ENCODE measurements around the gene IFNA2.
"Not testable (repeated sequence)": the region's sequence is repeated elsewhere in the genome, so short reads cannot be mapped to it uniquely, and the experiment has no call there.

IFNA2 gene

DNA sequence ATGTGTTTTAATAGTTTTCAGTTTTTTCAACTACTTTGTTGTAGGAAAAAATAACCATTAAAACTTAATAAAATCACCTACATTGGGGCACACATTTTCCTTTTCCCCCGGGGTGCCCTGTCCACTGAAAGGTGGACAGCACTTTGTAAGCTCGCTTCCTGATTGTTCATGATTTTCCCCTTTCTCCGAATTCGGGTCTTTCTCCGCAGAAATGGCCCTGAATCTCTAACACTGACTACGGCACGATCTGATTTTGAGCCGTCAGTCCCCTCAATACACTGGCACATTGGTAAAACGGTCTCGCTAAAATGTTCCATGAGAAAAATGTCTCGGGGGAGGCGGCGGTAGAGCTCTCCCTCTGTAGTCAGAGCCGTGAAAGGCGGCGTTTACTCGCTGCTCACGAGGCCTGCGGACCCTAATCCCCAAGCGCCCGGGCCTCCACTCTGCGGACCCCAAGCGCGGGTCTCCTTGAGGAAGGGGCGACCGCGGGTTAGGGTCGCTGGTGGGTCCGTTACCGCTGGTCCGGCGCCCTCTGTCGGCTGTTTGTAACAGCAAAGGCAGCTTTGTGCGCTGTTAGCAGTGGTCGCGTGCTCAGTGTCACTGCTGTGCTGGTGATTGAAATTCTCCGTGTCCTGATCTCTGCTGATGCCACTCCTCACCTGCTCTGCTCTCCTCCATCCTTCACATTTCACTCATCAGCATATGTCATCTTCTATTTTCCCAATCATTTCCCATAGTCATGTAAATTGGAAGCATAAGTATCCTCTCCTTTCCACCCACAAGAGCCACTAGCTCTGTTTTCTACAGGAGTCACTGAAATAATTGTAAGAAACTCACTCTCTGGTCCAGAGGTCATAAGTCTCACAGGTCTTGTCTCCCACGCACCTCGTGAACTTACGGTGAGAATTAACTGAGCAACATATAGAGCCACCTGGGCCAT, 10.8 kb upstream of the IFNA2 start:
- DNase-seq, result peak; percentile 46 to 93 (median 81)
- intact Hi-C loops (cut with DNase I), result no loop called here

DNA sequence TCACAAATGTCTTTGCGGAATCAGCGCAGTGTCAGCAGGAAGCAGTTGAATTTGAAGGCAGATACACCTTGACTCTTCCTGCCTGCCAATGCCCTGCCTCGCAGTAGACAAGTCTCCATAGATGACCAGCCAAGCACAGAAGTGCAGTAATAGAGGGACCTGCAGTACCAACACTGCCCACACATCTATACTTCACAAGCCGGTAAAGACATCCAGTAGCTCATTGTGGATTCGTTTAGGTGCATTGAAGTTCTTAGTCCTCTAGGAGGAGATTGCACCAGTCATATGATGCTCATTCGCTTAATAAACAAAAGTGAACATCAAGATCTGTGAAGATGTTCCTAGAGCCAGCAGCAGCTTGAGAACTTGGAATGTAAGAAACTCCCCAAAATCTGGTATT, 7.1 kb upstream of the IFNA2 start:
- no peak for DNase-seq
- intact Hi-C loops (cut with DNase I), result no loop called here

DNA sequence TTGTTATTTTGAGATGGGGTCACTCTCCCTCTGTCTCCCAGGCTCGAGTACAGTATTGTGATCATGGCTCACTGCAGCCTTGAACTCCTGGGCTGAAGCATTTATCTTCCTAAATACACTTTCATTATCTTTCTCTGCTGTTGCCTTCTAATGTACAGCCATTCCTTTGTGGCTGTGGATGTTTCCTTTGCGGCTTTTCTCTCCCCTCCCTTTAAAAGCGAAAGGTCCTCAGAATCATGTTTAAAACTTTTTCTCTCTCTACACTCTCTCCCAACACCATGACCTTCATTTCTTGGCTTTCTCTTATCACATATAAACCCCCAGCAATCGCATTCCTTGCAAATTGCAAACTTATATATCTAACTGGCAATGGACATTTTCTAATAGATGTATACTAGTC, 1.6 kb downstream of the IFNA2 start:
- intact Hi-C loops (cut with DNase I), result no loop called here
- DNase-seq, result no peak

DNA sequence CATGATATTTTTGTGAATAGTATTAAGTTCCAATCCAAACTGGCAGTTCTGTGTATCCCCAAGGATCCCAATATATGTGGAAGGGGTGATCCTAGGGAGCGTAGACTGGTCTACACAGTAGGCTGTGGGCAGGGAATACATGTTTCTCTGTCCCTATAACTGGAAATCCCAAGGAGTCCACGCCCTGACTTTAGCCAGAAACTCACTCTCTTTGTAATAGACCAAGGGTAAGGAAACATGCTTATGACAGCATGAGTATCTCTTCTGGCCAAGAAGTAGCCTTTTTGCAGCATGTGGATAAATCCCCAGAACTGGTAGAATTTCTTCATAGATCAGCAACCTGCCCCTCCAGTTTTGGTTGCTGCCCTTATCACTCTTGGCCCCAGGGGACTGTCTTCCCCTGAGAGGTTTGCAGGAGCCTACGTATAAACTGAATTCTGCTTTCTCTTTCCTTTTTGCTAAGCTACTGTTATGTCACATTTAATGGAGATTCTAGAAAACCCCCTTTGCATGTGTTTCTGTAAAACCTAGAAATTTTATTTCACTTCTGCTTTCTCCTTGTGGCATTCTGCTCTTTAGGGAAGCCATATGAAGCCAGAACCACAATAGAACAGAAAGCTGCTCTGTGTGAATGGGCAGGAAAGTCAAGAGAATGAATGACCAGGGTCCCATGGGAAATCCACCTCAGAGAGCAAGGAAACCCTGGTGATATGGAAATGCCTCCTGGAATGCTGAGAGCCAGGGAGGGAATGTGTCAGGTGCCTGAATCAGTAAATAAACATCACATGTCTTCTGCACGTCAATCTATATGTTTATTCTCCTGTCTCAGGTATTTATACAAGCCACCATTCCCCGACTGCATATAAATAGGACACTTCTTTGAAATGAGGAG, 3.5 kb downstream of the IFNA2 start:
- intact Hi-C loops (cut with DNase I), result no loop called here
- no peak for DNase-seq

DNA sequence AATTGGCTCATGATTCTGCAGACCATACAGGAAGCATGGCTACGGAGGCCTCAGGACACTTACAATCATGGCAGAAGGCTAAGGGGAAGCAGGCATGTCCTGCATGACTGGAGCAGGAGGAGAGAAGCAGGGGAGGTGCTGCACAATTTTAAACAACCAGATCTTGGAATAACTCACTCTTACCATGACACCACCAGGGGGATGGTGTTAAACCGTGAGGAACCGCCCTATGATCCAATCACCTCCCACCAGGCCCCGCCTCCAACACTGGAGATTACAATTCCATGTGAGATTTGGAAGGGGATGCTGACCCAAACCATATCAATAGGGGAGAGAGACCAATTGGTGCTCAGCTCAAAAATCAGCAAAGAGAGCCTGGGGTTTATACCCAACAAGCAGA, 13.7 kb downstream of the IFNA2 start:
- intact Hi-C loops (cut with DNase I); DNase-seq: not testable (repeated sequence)

DNA sequence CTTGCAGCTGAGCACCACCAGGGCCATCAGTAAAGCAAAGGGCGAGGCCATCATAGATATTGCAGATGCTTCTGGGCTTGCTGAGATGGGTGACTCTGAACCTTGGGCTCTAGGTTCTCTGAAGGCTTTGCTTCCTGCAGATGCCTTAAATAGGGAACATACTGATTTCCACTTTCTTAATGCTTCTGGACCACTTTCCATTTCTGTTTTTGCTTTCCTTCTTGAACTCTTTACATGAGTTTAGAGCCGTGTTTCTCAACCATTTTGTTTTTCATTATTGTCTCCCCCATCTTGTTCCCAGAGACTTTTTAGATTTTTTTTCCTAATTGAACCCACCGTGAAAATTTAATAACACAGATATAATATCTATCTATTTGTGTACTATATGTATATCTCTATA, 17.2 kb downstream of the IFNA2 start, which contains the start of gene IFNA13:
Gene IFNA13, minus strand, starts transcription at position 101 of the 400 bp plus-strand sequence. Its CDS starts 47 bp downstream, at position 54.
- DNase-seq, result no peak
- intact Hi-C loops (cut with DNase I), result no loop called here

DNA sequence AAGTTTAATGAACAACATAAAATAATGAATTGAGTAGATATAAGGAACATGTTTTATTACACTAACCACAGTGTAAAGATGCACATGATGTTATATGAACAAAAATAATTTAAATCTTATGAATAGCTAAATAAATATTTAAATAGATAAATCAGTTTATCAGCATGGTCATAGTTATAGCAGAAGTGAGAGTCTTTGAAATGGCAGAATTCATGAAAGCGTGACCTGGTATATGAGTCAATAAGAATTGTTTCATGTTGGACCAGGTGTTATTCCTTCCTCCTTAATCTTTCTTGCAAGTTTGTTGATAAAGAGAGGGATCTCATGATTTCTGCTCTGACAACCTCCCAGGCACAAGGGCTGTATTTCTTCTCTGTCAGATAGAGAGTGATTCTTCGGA, 18.0 kb downstream of the IFNA2 start:
- DNase-seq; intact Hi-C loops (cut with DNase I): not testable (repeated sequence)

DNA sequence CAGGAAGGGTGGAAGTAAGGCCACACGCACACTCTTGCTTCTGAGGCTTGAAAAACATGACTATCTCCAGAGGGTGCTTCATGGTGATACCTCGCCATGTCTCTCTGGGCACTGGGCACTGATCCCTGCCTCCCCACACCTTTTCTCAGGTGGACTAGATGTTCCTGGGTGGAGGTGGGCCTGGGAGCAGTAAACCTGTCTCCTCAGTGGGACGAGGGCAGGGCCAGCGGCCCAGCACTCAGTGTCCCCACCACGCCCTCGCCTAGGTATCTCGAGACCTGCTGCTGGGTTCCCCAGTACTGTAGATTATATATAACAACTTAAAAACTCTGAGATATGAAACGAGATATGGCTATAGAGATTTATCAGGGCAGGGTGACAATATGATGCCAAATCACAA, 22.9 kb downstream of the IFNA2 start:
- no peak for DNase-seq
- intact Hi-C loops (cut with DNase I), result no loop called here

DNA sequence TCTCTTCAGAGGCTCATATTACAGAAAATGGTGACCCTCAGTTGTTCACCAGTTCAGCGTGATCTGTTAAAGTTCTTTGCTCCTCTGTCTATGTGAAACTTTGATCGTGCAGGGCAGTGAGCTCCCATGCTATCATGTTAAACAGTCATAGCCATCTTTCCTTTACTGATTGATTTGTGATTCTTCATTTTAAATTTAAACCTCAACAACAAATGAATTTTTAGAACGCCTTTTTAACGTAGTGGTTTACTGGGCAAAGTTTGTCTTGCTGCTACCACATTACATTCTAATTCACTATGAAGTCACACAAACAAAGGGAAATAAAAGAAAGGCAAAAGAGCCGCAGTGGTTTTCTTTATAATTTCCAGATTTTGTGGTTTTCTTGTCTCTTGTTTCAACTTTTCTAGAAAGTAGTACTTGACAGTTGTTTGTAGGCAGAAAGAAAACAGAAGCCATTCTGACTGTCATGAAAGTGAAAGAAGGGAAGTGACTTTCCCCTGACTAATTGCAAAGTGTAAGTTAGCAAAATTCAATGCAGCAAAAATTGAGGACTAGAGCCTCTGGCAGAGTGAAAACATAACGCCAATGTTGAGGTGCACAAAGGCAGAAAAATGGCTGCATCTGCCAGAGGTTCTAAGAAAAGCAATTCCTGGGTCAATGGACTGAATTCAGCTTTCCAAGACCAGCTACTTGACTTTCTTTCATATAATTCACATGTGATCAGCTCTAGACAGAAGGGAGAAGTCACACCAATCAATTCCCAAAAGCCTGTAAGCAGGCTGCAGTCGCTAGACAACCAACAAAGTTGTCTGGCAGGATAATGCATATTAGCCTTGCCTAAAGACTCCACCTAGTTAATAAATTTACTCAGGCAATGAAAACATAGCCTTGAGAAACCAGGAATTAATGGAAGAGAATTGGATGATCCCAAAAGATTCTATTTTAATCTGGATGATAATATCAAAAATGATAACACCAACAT, 27.4 kb downstream of the IFNA2 start:
- intact Hi-C loops (cut with DNase I), result no loop called here
- no peak for DNase-seq

DNA sequence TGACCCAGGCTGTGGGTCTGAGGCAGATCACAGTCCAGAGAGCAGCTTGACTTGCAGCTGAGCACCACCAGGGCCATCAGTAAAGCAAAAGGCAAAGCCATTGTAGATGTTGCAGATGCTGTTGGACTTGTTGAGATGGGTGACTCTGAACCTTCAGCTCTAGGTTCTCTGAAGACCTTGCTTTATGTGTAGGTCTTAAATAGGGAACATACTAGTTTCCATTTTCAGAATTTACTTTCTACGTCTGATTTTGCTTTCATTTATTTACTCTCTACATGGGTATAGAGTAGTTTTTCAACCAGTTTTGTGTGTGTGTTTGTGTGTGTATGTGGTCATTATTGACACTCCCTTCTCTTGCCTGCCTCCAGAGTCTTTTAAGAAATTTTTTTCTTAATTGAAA, 34.4 kb downstream of the IFNA2 start, which contains the start of gene IFNA6:
Gene IFNA6, minus strand, starts transcription at position 101 of the 400 bp plus-strand sequence. Its CDS starts 0 bp downstream, at position 101.
- DNase-seq, result no peak
- intact Hi-C loops (cut with DNase I), result no loop called here

DNA sequence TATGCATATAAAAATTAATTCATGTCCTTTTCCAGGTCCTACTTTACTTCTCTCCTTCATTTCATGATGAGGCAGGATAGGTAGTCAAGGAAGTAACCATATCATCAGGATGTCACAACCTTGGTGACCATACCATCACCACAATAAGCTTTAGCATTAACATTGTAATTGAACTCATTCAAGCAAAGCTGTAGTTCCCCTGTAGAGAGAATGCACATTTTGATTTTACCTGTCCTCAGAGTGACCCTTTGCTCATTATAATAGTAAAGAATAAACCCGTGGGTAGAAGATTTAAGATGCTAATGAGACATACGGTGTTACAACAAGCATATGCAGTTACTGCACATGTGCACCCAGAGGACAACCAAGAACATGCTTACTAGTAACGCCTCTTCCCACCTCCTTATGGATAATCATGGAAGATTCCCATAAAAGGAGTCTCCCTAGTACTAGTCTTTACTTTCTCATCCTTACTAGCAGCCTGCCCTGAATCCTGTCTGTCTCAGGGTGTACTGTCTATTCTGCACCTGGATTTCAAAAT, 36.7 kb downstream of the IFNA2 start:
- intact Hi-C loops (cut with DNase I), result no loop called here
- DNase-seq, result no peak

DNA sequence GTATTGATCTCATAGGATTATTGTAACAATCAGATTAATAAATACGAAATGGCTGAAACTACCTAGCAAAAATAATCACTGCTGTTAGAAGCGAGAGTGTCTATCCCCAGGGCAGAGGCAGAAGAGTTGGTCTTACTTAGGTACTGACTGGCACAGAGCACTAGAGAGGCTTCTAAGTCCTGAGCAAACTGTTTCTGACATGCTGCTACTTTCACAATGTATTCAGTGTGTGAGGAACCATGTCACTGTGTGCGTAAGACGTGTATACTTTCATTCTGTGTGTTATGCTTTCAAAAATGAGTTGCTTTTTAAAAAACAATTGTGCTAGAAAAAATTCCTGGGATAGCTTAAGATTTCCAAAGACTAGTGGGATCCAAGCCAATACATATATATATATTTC, 44.5 kb downstream of the IFNA2 start:
- no peak for DNase-seq
- intact Hi-C loops (cut with DNase I), result no loop called here

DNA sequence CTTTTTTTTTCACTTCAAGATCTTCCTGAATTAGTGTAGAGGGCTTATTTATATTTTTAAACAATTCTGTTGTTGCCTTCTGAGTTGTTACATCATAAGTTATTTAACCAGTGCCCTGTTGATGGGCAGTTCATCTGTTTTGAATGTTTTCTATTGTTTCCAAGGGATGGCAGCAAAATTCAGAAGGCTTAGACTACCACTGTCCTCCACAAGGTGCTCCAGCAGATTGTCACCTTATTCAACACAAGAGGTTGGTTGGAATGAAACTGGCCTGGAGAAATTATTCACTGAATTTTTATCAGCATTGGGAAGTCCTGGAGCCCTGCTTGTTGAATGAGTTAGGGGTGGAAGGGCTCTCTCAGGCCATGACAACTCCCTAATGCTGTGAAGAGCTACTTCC, 48.7 kb downstream of the IFNA2 start:
- no peak for DNase-seq
- intact Hi-C loops (cut with DNase I), result no loop called here

DNA sequence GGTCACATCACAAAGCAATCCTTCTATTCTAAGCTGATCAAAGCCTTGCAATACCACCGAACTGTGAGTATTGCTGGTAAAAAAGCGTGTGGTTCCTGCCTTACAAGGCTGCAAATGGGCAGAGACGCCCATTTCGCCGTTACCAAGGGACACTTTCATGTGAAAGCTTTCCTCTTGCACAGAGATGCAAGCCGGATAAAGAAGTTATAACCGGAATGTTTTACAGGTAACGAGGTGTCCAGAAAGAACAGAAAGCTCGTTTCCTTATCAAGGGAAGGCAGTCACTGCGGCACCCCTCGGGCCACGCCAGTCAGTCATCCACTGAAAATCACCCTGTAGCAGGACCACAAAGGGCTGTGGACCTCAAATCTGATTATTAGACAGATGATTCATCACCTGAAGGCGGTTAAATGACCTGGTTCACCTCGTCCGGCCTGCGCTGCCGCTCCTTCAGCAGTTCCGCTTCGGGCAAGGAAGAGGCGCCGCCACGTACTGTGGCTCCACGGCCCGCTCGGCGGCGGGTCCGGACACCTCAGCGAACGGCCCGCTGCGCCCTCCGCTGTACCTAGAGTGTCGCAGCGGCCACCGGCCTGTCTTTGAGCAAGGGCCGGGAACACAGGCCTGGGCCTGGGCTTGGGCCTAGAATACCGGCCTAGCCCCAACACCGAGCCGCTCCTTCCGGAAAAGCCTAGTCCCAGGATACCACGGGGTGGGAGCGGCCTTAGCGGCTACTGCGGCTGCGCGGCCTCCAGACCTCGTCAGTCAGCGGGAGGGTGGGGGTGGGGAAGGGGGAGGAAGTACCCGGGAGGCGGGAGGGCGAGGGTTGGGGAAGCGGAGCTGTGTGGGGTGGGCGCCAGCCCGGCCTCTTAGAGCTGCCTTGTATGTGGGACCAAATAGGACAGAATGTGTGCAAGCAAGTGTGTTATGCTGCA, 50.2 kb downstream of the IFNA2 start, which contains the start of gene KLHL9:
Gene KLHL9, minus strand, starts transcription at position 704 of the 932 bp plus-strand sequence. Its CDS starts 545 bp downstream, at position 159.
- intact Hi-C loops (cut with DNase I), result loop anchor here (2.0 kb wide), 1 partner anchor 68 kb away; no protein-coding TSS in a partner anchor
- DNase-seq, result peak; percentile 86 to 98 (median 94)
